ENCODE data around the gene SIRT2. TPM values are rescaled to one million over a fixed set of nuclear protein-coding genes. Genes with fewer than 3 reads are reported as not detected.
"Not testable (repeated sequence)": the region's sequence is repeated elsewhere in the genome, so short reads cannot be mapped to it uniquely, and the experiment has no call there.

SIRT2 gene
- total RNA-seq, 1 experiment from 2014 or later, result 53.9 TPM

DNA sequence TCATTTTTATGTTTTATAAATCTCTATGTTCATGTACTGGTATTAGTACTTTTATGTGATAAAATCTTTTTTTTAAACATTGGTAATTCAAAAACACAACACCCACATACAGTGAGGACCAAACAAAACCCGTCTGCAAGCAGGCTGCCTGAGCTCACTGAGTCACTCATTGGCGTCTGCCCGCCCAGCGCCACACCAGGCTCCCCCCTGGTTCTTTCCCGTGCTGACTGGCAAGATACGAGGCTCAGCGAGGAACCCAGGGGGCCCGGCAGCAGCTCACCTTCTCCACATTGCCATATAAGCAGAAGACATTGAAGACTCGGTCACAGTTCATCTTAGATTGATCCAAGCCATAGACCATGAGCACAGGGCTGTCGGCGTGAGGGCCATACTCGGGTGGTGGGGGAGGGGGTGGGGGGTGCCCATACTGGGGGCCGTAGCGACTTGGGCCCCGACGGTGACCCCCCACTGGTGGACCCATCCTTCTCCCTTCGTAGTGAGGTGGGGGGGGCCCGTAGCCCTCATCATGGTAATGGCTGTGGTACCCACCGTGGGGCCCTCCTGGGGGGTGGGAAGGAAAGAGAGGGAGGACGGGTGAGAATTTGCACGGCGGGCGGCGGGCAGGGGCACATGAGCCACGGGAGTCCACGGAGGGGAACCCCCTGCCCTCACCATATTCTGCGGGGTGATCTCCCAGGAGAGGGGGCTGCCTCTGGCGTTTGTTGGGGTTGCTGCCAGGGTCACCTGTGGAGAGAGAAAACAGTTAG is 59.4 kb downstream of the SIRT2 start:
- in situ Hi-C loops (cut with HindIII; ENCODE audit: low pct_unique_long_range_greater_than_20kb, low sequenced_read_pairs), result no loop called here
- no peak for DNase-seq (ENCODE audit: low read depth)

DNA sequence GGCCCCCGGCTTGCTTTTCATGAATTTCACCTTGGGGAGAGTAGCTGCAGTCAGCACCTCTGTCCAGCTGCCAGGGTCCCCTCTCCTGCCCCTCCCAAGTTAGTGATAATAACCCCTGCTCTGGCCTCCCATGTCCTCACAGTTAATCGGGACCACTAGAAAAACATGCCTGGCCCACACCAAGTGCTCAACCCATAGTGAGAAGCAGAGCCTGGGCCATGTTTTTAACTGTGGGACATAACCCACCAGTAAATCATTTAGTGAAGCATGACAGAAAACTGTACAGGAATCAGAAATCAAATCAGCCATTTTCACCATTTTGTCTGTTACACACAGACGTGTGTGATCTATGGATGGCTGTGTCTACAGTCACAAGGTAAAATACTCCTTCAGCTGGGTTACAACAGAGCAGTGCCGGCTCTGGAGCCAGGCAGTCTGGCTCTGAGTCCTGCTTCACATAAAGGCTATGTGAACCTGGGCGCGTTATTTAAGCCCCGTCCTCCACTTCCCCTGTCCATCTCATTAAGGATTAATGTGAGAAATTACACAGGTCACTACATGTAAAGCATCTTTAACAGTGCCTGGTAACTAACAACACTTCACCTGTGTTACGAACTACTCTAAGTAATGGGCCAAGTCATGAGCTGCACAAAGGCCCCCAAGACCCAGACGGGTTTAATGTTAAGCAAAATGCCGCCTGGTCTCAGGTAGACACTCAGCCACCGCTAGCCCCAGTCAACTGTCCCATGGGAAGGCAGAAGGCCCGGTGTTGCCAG is 60.2 kb downstream of the SIRT2 start:
- in situ Hi-C loops (cut with HindIII; ENCODE audit: low pct_unique_long_range_greater_than_20kb, low sequenced_read_pairs), result no loop called here
- no peak for DNase-seq (ENCODE audit: low read depth)

- in situ Hi-C loops (cut with HindIII; ENCODE audit: low pct_unique_long_range_greater_than_20kb, low sequenced_read_pairs), result no loop called here
- peak; percentile 72 for DNase-seq (ENCODE audit: low read depth)
Measured at GRCh38 chr19:38838208-38838985, 61.0 kb downstream of the SIRT2 start.

DNA sequence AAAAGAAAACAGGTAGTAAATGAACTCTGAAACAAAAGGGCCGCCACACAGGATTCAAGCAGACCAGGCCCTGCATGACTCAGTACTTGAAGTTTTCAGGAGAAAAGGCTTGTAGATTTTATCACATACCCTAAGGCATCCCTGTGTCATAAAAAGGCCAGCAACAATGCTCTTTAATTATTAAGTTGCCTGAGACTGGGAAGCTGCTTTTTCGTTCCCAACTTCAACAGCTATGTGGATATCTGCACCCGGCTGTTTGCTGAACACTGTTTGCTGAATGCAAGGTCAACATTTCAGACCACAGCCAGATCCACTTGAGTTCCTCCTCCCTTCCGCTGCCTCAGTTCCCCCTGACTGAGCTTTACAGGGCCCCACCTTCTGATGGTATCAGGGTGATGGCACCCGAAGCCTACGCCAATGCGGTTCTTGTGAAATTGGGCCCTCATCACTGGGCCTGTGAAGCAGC is 61.7 kb downstream of the SIRT2 start:
- in situ Hi-C loops (cut with HindIII; ENCODE audit: low pct_unique_long_range_greater_than_20kb, low sequenced_read_pairs), result no loop called here
- DNase-seq (ENCODE audit: low read depth), result peak; percentile 85

DNA sequence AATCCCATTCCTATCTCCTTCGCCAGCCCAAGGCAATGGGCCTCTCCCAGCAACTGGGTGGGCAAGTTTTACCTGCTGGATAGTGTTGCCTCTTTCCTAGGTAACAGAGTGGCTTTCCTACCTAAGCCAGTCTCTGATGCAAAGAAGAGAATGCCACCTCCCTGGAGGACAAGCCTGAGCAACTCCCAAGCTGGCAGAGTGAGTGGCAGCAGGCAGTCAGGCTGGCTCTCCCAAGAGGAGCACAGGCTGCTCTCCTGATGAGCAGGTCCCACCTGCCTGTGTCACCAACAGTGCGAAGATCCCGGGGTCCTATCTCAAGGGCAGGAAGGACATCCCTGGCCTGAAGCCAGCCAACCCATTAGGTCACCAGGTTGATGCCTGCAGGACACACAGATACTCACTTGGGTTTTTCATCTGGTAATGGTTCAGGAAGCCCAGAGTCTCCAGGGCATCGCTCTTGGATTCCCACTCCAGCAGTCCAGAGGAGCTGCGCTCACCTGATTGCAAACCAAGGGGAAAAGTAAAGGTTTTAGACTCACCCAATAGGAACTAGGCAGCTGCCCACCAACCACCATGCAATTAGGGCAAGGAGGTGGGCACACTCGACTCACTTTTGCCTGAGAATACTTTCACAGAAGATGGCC is 62.3 kb downstream of the SIRT2 start:
- in situ Hi-C loops (cut with HindIII; ENCODE audit: low pct_unique_long_range_greater_than_20kb, low sequenced_read_pairs), result no loop called here
- DNase-seq (ENCODE audit: low read depth), result no peak

- in situ Hi-C loops (cut with HindIII; ENCODE audit: low pct_unique_long_range_greater_than_20kb, low sequenced_read_pairs), result no loop called here
- no peak for DNase-seq (ENCODE audit: low read depth)
Measured at GRCh38 chr19:38836159-38836982, 63.0 kb downstream of the SIRT2 start.

- in situ Hi-C loops (cut with HindIII; ENCODE audit: low pct_unique_long_range_greater_than_20kb, low sequenced_read_pairs), result no loop called here
- no peak for DNase-seq (ENCODE audit: low read depth)
Measured at GRCh38 chr19:38834590-38834989, 64.8 kb downstream of the SIRT2 start.

DNA sequence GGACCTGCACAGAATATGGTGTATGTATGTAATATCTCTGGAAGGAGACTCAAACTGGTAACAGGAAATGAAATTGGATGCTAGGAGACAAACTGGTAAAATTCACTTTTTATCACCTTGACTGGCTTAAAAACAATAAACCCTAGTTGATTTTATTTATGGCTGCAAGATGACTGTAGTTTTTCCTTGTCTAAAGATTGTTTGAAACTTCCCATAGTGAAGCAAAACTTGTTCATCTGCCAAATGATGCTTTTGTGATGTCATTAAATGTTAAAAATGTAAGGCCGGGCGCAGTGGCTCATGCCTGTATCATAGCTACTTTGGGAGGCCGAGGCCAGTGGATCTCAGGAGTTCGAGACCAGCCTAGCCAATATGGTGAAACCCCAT is 65.3 kb downstream of the SIRT2 start:
- DNase-seq (ENCODE audit: low read depth), result no peak
- in situ Hi-C loops (cut with HindIII; ENCODE audit: low pct_unique_long_range_greater_than_20kb, low sequenced_read_pairs), result no loop called here

GRCh38 chr19:38833092-38833425 is 66.4 kb downstream of the SIRT2 start:
- in situ Hi-C loops (cut with HindIII; ENCODE audit: low pct_unique_long_range_greater_than_20kb, low sequenced_read_pairs), result no loop called here

GRCh38 chr19:38831142-38831605 is 68.2 kb downstream of the SIRT2 start:
- in situ Hi-C loops (cut with HindIII; ENCODE audit: low pct_unique_long_range_greater_than_20kb, low sequenced_read_pairs), result no loop called here
- peak; percentile 95 for DNase-seq (ENCODE audit: low read depth)

More at GRCh38 chr19:38833092-38833425, 66.4 kb downstream of the SIRT2 start:
- no peak for DNase-seq (ENCODE audit: low read depth)

DNA sequence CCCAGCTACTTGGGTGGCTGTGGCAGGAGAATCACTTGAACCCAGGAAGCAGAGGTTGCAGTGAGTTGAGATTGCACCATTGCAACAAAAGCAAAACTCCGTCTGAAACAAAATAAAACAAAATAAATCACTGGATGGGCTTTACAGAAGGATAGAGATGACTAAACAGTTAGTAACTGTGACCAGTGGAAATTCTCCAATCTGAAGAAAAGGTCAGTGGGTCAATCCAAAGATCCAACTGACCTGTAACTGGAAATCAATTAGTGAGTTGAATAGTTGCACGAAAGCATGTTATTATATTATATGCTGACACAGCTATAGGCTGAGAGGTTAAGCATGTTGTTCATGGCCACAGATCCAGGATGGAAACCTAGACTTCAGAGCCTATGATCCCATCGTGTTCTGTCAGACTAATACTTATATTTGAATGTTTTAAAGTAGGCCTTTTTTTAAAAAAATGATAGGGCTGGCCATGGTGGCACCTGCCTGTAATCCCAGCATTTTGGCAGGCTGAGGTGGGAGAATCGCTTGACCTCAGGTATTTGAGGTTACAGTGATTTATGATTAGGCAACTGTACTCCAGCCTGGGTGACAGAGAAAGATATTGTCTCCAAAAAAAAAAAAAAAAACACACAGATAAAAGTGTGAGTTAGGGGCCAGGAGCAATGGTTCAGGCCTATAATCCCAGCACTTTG is 69.2 kb downstream of the SIRT2 start:
- in situ Hi-C loops (cut with HindIII; ENCODE audit: low pct_unique_long_range_greater_than_20kb, low sequenced_read_pairs), result no loop called here
- peak; percentile 79 for DNase-seq (ENCODE audit: low read depth)

GRCh38 chr19:38829203-38829602 is 70.2 kb downstream of the SIRT2 start:
- in situ Hi-C loops (cut with HindIII; ENCODE audit: low pct_unique_long_range_greater_than_20kb, low sequenced_read_pairs); DNase-seq (ENCODE audit: low read depth): not testable (repeated sequence)

Other genes with a start within 250 kb of the SIRT2 start
- 0.46 and 2.3 TPM in 2 replicates for gene CAPN12, start 155.1 kb downstream of the SIRT2 start, total RNA-seq (2014; rRNA removed; shearing (Covaris generic); ENCODE audit: low replicate concordance)
- gene LGALS7, start 126.1 kb downstream of the SIRT2 start, total RNA-seq (2014; rRNA removed; shearing (Covaris generic); ENCODE audit: low replicate concordance), result not detected in 2 replicates
- gene LGALS7B, start 110.4 kb downstream of the SIRT2 start, total RNA-seq (2014; rRNA removed; shearing (Covaris generic); ENCODE audit: low replicate concordance), result not detected in 2 replicates
- gene LGALS4, start 86.7 kb downstream of the SIRT2 start, total RNA-seq (2014; rRNA removed; shearing (Covaris generic); ENCODE audit: low replicate concordance), result not detected in 2 replicates
- gene ECH1, start 67.8 kb downstream of the SIRT2 start, total RNA-seq (2014; rRNA removed; shearing (Covaris generic); ENCODE audit: low replicate concordance), result 241 and 276 TPM in 2 replicates
- 501 and 509 TPM in 2 replicates for gene HNRNPL, start 49.6 kb downstream of the SIRT2 start, total RNA-seq (2014; rRNA removed; shearing (Covaris generic); ENCODE audit: low replicate concordance)
- 9.9 and 12.6 TPM in 2 replicates for gene RINL, start 21.3 kb downstream of the SIRT2 start, total RNA-seq (2014; rRNA removed; shearing (Covaris generic); ENCODE audit: low replicate concordance)
- gene NFKBIB, start 351 bp upstream of the SIRT2 start, total RNA-seq (2014; rRNA removed; shearing (Covaris generic); ENCODE audit: low replicate concordance), result 48.3 and 50.3 TPM in 2 replicates
- 1.0 TPM in 1 of 2 replicates, not detected in the other for gene CCER2, start 12.6 kb upstream of the SIRT2 start, total RNA-seq (2014; rRNA removed; shearing (Covaris generic); ENCODE audit: low replicate concordance)
- gene SARS2, start 31.1 kb upstream of the SIRT2 start, total RNA-seq (2014; rRNA removed; shearing (Covaris generic); ENCODE audit: low replicate concordance), result 46.3 and 77.4 TPM in 2 replicates
- 184 and 200 TPM in 2 replicates for gene MRPS12, start 31.3 kb upstream of the SIRT2 start, total RNA-seq (2014; rRNA removed; shearing (Covaris generic); ENCODE audit: low replicate concordance)
- 129 and 142 TPM in 2 replicates for gene FBXO17, start 76.1 kb upstream of the SIRT2 start, total RNA-seq (2014; rRNA removed; shearing (Covaris generic); ENCODE audit: low replicate concordance)
- gene FBXO27, start 132.9 kb upstream of the SIRT2 start, total RNA-seq (2014; rRNA removed; shearing (Covaris generic); ENCODE audit: low replicate concordance), result 28.1 and 50.7 TPM in 2 replicates
- gene ACP7, start 184.8 kb upstream of the SIRT2 start, total RNA-seq (2014; rRNA removed; shearing (Covaris generic); ENCODE audit: low replicate concordance), result not detected in 2 replicates
- gene PAK4, start 226.2 kb upstream of the SIRT2 start, total RNA-seq (2014; rRNA removed; shearing (Covaris generic); ENCODE audit: low replicate concordance), result 23.1 and 28.0 TPM in 2 replicates